NCI-H1436 treated with DMSO at 0.1 percent for 48 hours (cell line): ENCODE results near the gene MRPL54.
"Not testable (repeated sequence)": the region's sequence is repeated elsewhere in the genome, so short reads cannot be mapped to it uniquely, and the experiment has no call there.

ENCODE experiments used
- DNase-seq: peaks from one replicate; lab custom pipeline; 2025; lab: John Stamatoyannopoulos, UW

MRPL54 gene

DNA sequence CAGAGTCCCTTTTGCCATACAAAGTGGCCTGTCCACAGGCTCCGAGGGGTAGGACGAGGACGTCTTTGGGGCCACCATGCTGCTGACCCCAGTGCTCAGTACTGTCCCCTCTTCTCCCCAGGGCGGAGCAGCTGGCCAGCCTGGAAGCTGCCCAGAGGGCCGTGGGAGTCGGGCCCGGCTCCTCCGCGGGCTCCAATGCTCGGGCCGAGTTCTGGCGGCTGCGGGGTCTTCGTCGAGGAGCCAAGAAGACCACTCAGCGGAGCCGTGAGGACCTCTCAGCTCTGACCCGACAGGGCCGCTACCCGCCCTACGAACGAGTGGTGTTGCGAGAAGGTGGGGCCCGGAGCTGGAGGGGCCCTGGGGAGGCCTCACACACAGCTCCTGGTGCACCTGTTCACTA lies 22.1 kb upstream of the MRPL54 start:
- no peak for DNase-seq

DNA sequence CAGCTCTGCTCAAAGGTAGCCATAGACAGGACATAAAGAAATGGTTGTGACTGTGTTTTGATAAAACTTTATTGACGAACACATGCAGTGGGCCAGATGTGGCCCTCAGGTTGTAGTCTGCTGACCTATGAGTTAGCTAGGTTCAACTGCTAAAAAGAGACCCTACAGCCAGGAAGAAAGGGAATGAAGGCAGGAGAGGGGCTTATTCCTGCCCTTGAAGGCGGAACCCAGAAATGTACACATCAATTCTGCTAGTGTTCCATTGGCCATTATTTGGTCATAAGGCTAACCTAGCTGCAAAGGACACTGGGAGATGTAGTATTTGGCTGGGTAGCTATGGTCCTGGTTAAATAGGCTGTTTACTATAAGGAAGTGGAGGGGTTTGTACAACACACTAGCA lies 19.0 kb upstream of the MRPL54 start:
- no peak for DNase-seq

DNA sequence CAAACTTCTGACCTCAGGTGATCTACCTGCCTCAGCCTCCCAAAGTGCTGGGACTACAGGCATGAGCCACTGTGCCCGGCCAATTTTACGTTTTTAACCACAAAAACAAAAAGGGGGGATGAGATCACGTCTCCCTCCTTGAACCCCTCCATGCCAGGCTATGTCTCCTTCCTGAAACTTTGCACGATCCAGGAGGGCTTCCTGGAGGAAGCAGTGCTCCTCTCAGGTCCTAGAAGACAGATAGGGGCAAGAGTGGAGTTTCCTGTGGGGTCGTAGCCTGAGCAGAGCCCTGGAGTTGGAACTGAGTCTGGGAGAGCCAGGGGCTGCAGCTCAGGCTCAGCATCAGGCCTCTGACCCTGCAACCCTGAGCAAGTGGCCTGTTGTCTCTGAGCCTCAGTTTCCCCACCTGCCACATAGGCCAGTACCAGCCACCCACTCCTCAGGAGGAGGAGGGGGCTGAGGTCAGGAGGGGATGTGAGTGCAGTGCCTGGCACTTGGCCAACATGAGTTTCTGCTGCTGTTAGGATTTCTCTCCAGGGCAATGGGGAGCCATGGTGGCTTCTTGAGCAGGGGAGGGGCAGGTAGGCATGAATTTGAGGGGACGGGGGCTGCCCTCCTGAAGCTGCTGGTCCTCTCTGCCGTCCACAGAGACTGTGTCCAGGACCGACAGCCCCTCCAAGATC lies 17.0 kb upstream of the MRPL54 start:
- DNase-seq: no peak

DNA sequence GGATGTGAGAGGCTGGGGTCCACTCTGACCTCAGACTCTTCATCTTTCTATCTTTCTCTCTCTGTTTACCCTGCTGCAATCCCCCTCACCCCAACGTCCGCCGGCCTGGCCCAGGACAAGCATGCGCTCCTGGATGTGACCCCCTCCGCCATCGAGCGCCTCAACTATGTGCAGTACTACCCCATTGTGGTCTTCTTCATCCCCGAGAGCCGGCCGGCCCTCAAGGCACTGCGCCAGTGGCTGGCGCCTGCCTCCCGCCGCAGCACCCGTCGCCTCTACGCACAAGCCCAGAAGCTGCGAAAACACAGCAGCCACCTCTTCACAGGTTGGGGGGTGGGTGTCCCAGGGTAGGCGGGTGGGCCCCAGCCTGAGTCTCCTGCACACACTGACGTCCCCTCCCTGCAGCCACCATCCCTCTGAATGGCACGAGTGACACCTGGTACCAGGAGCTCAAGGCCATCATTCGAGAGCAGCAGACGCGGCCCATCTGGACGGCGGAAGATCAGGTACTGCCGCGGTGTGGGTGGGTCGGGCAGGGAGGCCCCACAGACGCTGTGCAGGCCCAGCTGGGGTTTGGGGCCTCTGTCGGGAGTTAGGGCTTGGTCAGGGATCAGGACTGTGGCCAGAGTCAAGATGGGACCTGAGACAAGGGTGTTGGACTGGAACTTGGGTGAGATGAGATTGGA lies 16.0 kb upstream of the MRPL54 start:
- DNase-seq: no peak

DNA sequence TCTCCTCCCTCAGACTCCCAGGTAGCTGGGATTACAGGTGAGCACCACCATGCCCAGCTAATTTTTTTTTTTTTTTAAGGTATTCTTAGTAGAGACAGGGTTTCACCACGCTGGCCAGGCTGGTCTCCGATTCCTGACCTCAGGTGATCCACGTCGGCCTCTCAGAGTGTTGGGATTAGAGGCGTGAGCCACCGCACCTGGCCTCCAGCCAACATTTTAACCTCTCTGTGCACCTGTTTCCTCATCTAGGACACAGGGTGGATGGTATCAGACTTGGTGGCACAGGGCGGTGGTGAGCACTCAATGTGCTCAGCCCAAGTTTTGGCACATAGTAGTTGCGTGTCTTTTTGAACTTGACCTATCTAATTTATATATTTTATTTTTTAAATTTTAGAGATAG lies 13.5 kb upstream of the MRPL54 start:
- DNase-seq: no peak

DNA sequence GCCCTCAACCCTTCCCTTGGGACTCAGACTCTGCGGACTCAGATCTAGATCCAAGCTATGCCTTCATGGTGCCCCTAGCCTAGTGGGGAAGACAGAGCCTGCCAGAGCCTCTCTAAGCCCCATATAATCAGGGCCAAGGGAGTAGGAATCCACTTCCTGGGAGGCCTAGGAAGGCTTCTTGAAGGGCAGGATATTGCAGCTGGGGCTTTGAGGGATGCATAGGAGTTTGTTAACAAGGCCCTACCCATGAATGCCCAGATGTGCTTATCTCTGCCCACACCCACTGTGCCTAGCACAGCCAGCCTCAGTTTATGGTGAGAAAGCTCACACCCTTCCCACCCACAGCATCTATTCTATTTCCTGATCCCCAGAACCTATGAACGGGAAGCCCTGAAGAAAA lies 12.3 kb upstream of the MRPL54 start:
- no peak for DNase-seq

DNA sequence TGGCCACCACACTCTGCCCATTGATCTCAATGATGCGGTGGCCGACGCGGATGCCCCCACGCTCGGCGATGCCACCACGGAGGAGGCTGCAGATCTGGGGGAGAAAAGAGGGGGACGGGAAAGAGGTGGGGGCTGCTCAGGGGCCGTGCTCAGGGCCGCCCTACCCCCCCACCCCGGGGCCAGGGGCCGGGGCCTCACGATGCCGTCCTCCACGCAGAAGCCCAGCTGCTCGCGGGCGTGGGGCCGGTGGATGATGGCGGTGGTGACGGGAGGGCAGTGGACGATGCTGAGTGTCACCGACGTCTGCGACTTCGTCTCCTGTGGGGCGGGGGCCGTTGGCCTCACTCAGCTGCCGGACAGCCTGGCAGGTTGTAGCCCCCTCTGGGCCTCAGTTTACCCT lies 11.2 kb upstream of the MRPL54 start:
- no peak for DNase-seq

DNA sequence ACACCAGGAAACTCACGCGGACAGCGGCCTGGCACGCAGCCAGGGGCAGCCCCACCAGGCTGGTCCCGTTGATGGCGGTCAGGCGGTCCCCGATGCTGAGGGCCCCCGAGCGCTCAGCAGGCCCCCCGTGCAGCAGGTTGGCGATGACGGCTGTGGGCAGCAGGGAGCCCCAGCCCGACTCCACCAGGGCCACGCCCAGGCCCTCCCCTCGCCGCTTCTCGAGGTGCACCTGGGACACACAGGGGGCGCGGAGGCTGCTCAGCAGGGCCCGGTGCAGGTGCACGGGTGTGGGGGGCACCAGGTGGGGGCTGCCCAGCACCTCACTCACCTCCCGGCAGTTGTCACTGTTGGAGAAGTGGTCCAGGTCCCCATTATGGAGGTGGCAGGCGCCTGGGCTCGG lies 10.0 kb upstream of the MRPL54 start:
- no peak for DNase-seq

DNA sequence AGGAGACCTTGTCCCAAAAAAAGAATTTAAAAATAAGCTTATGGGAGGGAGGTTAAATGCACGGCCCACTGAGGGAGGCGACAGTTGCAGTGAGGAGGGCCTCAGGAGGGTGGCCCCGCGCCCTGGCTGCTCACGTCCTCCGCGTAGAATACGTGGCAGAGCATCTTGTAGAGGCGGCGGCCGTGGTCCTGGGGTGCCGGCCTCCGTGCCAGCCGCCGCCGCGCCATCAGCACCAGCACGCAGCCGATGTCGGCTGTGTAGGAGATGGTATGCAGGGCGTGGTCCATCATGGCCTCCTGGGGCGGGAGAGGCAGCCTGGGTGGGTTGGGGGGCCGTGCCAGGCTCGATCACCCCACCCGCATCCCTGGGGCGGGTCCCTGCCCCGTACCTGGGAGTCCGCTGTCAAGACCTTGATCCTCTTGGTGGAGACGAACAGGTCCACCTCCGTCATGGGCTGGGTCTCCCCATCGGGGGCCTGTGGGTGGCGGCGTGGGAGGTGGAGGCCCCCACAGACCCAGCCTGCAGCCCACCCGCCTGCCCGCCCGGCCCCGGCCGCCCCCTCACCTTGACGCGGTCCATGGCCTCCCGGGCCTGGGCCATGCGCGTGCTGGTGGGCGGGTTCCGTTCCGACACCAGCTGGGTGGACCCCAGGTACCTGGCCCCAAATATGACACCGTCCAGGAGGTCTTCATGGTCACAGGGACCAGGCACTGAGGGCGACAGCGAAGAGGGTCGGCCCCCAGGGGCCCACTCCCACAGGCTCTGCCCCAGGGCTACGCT lies 8.7 kb upstream of the MRPL54 start:
- no peak for DNase-seq

DNA sequence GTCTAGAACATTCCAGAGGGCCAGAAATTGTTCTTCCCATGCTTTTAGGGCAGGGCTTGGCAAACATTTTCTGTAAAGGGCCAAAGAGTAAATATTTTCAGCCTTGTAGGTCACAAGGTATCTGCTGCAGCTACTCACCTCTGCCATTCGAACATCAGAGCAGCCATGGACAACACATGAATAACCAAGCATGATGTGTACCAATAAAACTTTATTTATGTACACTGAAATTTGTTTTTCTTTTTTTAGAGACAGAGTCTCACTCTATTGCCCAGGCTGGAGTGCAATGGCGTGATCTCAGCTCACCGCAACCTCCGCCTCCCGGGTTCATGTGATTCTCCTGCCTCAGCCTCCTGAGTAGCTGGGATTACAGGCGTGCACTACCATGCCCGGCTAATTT lies 4.8 kb upstream of the MRPL54 start:
- DNase-seq: not testable (repeated sequence)

DNA sequence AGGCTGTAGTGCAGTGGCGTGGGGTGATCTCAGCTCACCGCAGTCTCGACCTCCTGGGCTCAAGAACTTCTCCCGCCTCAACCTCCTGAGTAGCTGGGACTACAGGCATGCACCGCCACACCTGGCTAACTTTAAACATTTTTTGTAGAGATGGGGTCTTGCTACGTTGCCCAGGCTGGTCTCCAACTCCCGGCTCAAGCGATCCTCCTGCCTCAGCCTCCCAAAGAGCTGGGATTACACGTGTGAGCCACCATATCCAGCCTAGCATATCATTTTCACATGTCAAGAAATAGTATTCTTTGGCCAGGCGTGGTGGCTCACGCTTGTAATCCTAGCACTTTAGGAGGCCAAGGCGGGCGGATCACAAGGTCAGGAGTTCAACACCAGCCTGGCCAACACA lies 4.2 kb upstream of the MRPL54 start:
- not testable (repeated sequence) for DNase-seq

DNA sequence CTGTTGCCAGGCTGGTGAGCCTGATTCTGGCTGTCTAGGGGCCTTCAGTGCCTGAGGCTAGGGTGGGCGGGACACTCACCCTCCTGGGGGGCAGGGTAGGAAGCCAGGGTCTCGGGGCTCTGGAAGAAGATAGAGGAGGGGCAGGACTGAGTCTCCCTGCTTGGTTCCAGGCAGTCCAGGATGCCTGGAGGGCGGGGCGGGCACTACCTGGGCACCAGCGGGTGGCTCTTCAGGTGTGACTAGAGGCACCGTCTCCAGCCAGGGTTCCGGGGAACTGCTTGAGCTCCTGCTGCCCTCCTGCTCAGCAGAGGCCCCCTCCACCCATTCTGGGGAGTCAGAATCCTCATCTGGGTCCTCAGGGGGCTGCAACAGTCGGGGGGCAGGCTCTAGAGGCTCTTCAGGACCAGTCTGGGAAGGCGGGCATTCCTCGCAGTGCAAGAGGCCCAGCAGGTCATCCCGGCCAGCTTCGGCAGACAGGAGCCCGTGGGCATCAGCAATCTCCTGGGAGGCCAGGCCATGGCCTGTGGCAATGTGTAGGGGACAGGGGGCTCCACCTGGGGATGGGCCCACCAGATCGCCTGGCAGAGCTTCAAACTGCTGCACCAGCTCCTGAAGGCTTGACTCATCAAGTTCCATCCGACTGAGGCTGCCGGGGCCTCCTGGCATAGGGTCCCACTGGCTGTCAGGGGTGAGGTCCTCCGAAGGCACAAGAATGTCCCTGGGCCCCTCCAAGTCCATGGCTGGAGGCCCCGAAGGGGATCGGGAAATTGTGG lies 2.8 kb upstream of the MRPL54 start:
- DNase-seq: no peak

DNA sequence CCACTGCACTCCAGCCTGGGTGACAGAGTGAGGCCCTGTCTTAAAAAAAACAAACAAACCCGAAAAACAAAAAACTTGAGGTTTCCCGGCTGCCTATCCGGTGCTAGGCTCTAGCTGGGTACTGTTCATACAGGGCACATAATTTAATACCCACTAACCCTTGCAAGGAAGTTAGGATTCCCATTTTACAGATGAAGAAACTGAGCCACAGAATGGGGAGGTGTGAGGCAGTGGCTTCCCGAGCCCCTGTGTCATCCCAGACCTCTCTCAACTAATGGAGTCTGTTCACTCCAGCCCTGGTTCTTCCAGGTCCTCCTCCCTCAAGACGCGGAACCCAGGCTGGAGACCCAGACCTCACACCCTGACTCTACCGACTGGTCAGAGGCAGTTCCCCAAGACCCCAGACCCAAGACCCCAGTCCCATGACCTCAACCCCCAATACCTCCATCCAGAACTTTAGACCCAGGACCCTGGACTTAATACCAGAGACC lies 1.6 kb upstream of the MRPL54 start:
- DNase-seq: no peak

DNA sequence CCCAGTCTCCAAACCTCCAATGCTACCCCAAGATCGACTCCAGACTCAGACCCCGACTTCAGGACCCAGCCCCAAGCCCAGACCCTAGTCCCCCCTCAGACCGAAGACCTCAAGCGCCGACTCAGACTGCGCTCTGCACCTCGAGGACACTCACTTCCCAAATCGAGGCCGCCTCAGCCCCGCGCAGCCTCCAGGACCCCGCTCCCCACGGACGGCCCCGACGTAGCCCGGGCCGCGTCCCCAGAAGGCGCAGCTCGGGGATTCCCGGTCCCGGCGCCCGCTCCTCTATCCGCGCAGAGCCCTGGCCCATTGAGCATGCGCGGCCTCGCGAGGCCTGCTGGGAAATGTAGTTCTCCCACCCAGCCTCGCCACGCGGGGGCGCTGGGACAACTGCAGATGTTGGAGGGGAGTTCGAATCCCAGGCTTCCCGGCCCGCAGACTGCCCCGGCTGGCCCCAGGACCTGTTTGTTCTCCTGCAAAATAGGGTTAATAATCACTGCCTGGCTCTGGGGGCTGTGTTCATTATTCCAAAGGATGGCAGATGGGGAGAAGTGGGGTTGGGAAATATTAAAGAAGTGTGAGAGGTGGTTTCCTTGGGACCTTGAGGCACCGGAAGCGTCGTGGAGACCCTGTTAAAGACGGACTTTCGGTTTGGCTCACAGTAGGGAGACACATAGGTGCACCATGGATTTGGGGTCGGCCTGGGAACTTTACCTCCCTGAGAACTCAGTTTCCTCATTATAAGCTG lies 926 bp upstream of the MRPL54 start, which contains the start of gene APBA3:
Gene APBA3, minus strand, starts transcription at position 311 of the 748 bp plus-strand sequence. CDS start 1,428 bp downstream, outside the sequence.
- DNase-seq: peak; percentile 75

DNA sequence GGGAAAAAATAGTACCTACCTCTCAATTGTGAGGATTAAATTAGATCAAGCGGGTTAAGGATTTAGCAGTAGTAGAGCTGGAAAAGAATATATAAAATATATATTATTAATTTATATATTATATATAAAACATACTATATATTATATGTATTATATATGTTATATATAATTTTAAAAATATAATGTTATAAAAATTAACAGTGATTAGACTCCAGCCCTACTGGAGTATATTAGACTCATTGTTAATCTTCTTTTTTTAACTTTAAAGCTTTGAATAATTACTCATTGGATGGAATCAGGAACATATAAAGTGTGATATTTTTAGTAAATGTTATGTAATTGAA lies 380 bp upstream of the MRPL54 start:
- DNase-seq: no peak

DNA sequence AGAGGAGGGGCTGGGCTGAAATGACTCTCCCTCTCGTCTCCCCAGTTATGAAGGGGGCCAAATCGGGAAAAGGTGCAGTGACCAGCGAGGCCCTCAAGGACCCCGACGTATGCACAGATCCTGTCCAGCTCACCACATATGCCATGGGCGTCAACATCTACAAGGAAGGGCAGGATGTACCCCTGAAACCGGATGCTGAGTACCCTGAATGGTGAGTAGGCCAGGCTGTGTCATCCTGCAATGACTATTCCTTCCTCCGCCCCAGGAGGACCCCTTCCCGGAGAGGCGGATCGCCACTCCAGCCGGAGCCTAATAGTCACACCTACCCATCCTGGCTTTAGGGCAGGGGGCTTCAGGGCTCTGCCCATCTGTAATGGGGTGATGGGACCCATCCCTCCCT lies 2.6 kb downstream of the MRPL54 start:
- no peak for DNase-seq

DNA sequence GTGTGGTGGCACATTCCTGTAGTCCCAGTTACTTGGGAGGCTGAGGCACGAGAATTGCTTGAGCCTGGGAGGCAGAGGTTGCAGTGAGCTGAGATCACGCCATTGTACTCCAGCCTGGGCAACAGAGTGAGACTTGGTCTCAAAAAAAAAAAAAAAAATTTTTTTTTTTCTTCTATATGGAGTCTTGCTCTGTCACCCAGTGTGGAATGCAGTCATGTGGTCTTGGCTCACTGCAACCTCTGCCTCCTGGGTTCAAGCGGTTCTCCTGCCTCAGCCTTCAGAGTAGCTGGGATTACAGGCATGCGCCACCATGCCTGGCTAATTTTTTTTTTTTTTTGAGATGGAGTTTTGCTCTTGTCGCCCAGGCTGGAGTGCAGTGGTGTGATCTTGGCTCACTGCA lies 3.3 kb downstream of the MRPL54 start:
- not testable (repeated sequence) for DNase-seq

DNA sequence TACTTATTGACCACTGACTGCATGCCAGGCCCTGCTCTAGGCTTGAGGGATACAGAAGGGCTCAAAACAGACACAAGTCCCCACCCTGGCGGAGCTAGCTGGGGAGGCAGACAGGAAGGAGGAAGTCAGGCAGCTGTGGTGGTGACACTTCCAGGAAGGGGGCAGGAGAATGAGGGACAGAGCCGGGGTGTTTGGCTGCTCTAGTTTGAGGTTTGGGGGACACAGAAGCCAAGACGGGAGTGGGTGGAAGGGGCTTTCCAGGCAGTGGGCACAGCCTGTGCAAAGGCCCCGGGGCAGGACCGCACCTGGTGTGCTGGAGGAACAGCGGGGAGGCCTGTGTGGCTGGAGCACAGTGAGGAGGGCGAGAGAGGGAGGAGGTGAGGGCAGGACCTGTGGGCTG lies 4.0 kb downstream of the MRPL54 start:
- DNase-seq: no peak

DNA sequence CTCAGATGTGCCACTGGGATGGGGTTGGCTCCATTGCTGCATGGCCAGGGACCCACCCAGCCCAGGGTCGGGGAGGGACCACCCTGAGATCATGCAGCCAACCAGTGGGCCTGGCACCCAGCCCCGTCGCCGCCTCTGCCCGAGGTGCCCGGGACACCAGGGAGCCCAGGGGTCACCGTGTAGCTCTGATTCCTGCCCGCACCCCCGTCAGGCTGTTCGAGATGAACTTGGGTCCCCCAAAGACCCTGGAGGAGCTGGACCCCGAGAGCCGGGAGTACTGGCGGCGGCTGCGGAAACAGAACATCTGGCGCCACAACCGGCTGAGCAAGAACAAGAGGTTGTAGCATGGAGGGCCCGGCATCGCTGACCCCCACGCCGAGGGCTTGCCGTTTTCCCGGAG lies 4.6 kb downstream of the MRPL54 start:
- DNase-seq: no peak

DNA sequence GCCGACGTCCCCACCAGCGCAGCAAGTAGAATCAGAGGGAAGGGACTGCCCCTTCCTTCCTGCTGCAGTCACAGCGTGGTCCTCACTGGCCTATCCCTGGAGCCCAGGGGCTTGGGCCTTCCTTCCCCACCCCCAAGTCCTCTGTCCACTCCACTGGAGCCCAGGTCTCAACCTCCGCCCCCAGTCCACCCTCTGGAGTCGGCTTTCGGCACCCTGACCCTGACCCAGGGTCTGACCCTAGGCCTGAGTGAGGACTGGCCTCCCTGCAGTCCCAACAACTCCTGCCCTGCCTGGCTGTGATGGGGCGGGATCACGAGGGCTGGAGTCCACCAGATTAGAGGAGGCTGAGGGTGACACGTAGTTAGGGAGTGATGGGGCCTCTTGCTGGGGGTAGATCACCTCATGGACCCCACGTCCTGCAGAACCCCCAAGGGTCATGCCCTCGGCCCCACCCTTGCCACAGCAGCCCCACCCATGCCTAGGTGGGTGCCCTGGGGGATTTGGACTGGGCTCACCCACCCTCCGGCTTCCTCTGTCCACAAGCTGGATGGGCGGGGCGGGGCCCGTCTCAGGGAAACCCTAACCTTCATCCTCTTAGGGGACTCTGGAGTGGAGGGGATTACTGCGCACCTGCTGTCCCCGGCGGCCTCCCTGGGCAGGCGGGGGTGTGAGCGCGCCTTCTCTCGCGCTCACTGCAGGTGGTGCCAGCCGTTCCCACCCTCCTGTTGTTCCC lies 5.7 kb downstream of the MRPL54 start:
- no peak for DNase-seq

DNA sequence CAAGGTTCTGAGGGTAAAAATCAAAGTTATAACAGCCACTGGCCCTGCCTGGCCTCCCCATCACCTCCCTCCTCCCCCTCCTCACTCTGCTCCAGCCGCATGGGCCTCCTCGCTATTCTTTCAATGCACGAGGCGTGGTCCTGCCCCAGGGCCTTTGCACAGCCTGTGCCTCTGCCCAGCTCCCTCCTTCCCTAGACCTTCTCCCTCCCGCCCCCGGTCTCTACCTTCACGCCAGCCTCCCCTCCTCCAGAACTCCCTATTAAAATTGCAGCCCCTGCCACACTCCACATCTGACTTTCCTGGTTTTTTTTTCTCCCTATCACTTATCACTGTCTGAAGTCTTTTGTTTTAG lies 6.2 kb downstream of the MRPL54 start:
- no peak for DNase-seq
